ENCODE measurements around the gene GAREM1.

- TF ChIP-seq HDAC2 (IDR thresholded peaks at IDR 0.05; ENCODE audit: borderline replicate concordance in 1 of 2, low read depth in 2 of 2, low read length in 2 of 2) (no peak), RFX5 (IDR thresholded peaks at IDR 0.05; ENCODE audit: borderline replicate concordance, low read depth, low read length) (no peak), EP300 (IDR thresholded peaks at IDR 0.05; ENCODE audit: borderline replicate concordance in 1 of 2, low read depth in 2 of 2, low read length in 2 of 2) (no peak), RAD21 (IDR thresholded peaks at IDR 0.05 in 1 of 2, conservative IDR thresholded peaks at IDR 0.05 in 1 of 2; ENCODE audit: low read depth in 2 of 2, low read length in 2 of 2) (no peak), JUN (IDR thresholded peaks at IDR 0.05; ENCODE audit: low read depth, low read length) (no peak), RBBP5 (IDR thresholded peaks at IDR 0.05; ENCODE audit: borderline replicate concordance, low read depth, low read length) (no peak), SIRT6 (IDR thresholded peaks at IDR 0.05; ENCODE audit: low read length) (no peak), EZH2 (IDR thresholded peaks at IDR 0.05; ENCODE audit: low read depth, low read length, severe bottlenecking) (no peak), CBX5 (IDR thresholded peaks at IDR 0.05; ENCODE audit: low read depth, low read length) (no peak), POLR2A (IDR thresholded peaks at IDR 0.05; ENCODE audit: control extremely low read depth in 1 of 2, low read depth in 2 of 2, low read length in 2 of 2) (no peak)
- TF ChIP-seq, protein P1, sequence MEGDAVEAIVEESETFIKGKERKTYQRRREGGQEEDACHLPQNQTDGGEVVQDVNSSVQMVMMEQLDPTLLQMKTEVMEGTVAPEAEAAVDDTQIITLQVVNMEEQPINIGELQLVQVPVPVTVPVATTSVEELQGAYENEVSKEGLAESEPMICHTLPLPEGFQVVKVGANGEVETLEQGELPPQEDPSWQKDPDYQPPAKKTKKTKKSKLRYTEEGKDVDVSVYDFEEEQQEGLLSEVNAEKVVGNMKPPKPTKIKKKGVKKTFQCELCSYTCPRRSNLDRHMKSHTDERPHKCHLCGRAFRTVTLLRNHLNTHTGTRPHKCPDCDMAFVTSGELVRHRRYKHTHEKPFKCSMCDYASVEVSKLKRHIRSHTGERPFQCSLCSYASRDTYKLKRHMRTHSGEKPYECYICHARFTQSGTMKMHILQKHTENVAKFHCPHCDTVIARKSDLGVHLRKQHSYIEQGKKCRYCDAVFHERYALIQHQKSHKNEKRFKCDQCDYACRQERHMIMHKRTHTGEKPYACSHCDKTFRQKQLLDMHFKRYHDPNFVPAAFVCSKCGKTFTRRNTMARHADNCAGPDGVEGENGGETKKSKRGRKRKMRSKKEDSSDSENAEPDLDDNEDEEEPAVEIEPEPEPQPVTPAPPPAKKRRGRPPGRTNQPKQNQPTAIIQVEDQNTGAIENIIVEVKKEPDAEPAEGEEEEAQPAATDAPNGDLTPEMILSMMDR (IDR thresholded peaks at IDR 0.05; ENCODE audit: control extremely low read depth in 1 of 3, insufficient read depth in 1 of 3, low read depth in 1 of 3, low read length in 3 of 3), result no peak
- TF ChIP-seq, protein P2, sequence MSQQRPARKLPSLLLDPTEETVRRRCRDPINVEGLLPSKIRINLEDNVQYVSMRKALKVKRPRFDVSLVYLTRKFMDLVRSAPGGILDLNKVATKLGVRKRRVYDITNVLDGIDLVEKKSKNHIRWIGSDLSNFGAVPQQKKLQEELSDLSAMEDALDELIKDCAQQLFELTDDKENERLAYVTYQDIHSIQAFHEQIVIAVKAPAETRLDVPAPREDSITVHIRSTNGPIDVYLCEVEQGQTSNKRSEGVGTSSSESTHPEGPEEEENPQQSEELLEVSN (IDR thresholded peaks at IDR 0.05), result no peak
- TF ChIP-seq, protein P3, sequence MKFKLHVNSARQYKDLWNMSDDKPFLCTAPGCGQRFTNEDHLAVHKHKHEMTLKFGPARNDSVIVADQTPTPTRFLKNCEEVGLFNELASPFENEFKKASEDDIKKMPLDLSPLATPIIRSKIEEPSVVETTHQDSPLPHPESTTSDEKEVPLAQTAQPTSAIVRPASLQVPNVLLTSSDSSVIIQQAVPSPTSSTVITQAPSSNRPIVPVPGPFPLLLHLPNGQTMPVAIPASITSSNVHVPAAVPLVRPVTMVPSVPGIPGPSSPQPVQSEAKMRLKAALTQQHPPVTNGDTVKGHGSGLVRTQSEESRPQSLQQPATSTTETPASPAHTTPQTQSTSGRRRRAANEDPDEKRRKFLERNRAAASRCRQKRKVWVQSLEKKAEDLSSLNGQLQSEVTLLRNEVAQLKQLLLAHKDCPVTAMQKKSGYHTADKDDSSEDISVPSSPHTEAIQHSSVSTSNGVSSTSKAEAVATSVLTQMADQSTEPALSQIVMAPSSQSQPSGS (IDR thresholded peaks at IDR 0.05; ENCODE audit: low read length), result no peak
These were observed 131.6 kb downstream of the GAREM1 start for GRCh38 chr18:32339045-32339444.

Data from H1 (cell line).